WTC11 (cell line): Measurements from ENCODE around the gene TMEM266. TPM values are rescaled to one million over a fixed set of nuclear protein-coding genes. Genes with fewer than 3 reads are reported as not detected.

Experiments
- ATAC-seq: fragments of 200-7000 bp; cut with Tn5 transposase; 2 replicates; pipeline ENCODE4 v1.10.0; 2021; ENCODE audit warnings: mild to moderate bottlenecking, moderate library complexity
- CTCF ChIA-PET: fragments of 300-600 bp; sonication (Branson Sonifier 250); formaldehyde crosslinking; loops from one replicate; lab custom pipeline; 2021; ENCODE audit warnings: antibody characterized with exemption; lab: Charles Lee
- POLR2A ChIA-PET: fragments of 350-600 bp; sonication (Branson Sonifier 250); formaldehyde crosslinking; loops from one replicate; lab custom pipeline; 2021; ENCODE audit warnings: antibody characterized with exemption; lab: Charles Lee
- DNase-seq: peaks from one replicate; pipeline ENCODE4 v3.0.0; 2021; ENCODE audit warnings: low spot score
- H3K27ac Mint-ChIP-seq: 2 replicates; pipeline ENCODE4 v1.8.0; 2021; ENCODE audit warnings: mixed read lengths
- H3K27me3 Mint-ChIP-seq: 2 replicates; pipeline ENCODE4 v1.8.0; 2021; ENCODE audit warnings: low read depth, mild to moderate bottlenecking, moderate library complexity, mixed read lengths
- H3K36me3 Mint-ChIP-seq: 2 replicates; pipeline ENCODE4 v1.8.0; 2021; ENCODE audit warnings: mixed read lengths
- H3K4me1 Mint-ChIP-seq: 2 replicates; pipeline ENCODE4 v1.8.0; 2022; ENCODE audit warnings: mixed read lengths
- H3K4me3 Mint-ChIP-seq: 2 replicates; pipeline ENCODE4 v1.8.0; 2021; ENCODE audit warnings: mild to moderate bottlenecking, moderate library complexity, mixed read lengths
- H3K9me3 Mint-ChIP-seq: 2 replicates; pipeline ENCODE4 v1.8.0; 2021; ENCODE audit warnings: mixed read lengths
- E2F5 ChIP-seq: sonication (generic); formaldehyde crosslinking; IDR thresholded peaks from 2 replicates; pipeline ENCODE4 v1.8.1; 2022; ENCODE audit warnings: mild to moderate bottlenecking, moderate library complexity, missing genetic modification reagents
- FOXJ3 ChIP-seq: sonication (generic); formaldehyde crosslinking; IDR thresholded peaks from 2 replicates; pipeline ENCODE4 v1.9.0; 2021; ENCODE audit warnings: missing genetic modification reagents, mild to moderate bottlenecking, borderline replicate concordance
- GABPB1 ChIP-seq: sonication (generic); formaldehyde crosslinking; IDR thresholded peaks from 2 replicates; pipeline ENCODE4 v1.8.1; 2023; ENCODE audit warnings: mild to moderate bottlenecking, missing genetic modification reagents
- HMGXB4 ChIP-seq: sonication (generic); formaldehyde crosslinking; IDR thresholded peaks from 2 replicates; pipeline ENCODE4 v1.8.1; 2023; ENCODE audit warnings: mild to moderate bottlenecking, moderate library complexity, missing genetic modification reagents
- IRF1 ChIP-seq: sonication (generic); formaldehyde crosslinking; IDR thresholded peaks from 2 replicates; pipeline ENCODE4 v1.8.0; 2023; ENCODE audit warnings: missing genetic modification reagents
- JAZF1 ChIP-seq: fragments of 250-450 bp; sonication (Bioruptor Pico); IDR thresholded peaks from 2 replicates; pipeline ENCODE4 v1.9.0; 2021; ENCODE audit warnings: moderate library complexity, mild to moderate bottlenecking, inconsistent platforms
- MXD4 ChIP-seq: fragments of 250-450 bp; sonication (Bioruptor Pico); IDR thresholded peaks from 2 replicates; pipeline ENCODE4 v1.8.0; 2021; ENCODE audit warnings: mild to moderate bottlenecking, moderate library complexity, borderline replicate concordance
- NR1H2 ChIP-seq: sonication (generic); formaldehyde crosslinking; IDR thresholded peaks from 2 replicates; pipeline ENCODE4 v1.9.0; 2021; ENCODE audit warnings: mild to moderate bottlenecking, moderate library complexity, missing genetic modification reagents
- PRDM15 ChIP-seq: sonication (generic); formaldehyde crosslinking; IDR thresholded peaks from 2 replicates; pipeline ENCODE4 v1.8.0; 2022; ENCODE audit warnings: missing genetic modification reagents
- PREB ChIP-seq: sonication (generic); formaldehyde crosslinking; IDR thresholded peaks from 2 replicates; pipeline ENCODE4 v1.8.1; 2022; ENCODE audit warnings: mild to moderate bottlenecking, missing genetic modification reagents, moderate library complexity, borderline replicate concordance
- SMAD4 ChIP-seq: sonication (generic); formaldehyde crosslinking; IDR thresholded peaks from 2 replicates; pipeline ENCODE4 v1.8.0; 2022; ENCODE audit warnings: mild to moderate bottlenecking, missing genetic modification reagents
- TEAD1 ChIP-seq: sonication (generic); formaldehyde crosslinking; IDR thresholded peaks from 2 replicates; pipeline ENCODE4 v1.8.0; 2022; ENCODE audit warnings: mild to moderate bottlenecking, missing genetic modification reagents
- USF2 ChIP-seq: sonication (generic); formaldehyde crosslinking; IDR thresholded peaks from 2 replicates; pipeline ENCODE4 v1.8.1; 2023; ENCODE audit warnings: mild to moderate bottlenecking, missing genetic modification reagents, moderate library complexity
- ZBTB21 ChIP-seq: sonication (generic); formaldehyde crosslinking; IDR thresholded peaks from 2 replicates; pipeline ENCODE4 v1.8.1; 2023; ENCODE audit warnings: mild to moderate bottlenecking, missing genetic modification reagents, borderline replicate concordance
- ZMAT4 ChIP-seq: fragments of 250-450 bp; sonication (Bioruptor Pico); IDR thresholded peaks from 2 replicates; pipeline ENCODE4 v1.9.0; 2021; ENCODE audit warnings: mild to moderate bottlenecking
- ZNF281 ChIP-seq: sonication (generic); formaldehyde crosslinking; IDR thresholded peaks from 2 replicates; pipeline ENCODE4 v1.8.0; 2023; ENCODE audit warnings: mild to moderate bottlenecking, missing genetic modification reagents
- ZSCAN18 ChIP-seq: fragments of 250-450 bp; sonication (Bioruptor Pico); IDR thresholded peaks from 2 replicates; pipeline ENCODE4 v2.1.2; 2022; ENCODE audit warnings: mild to moderate bottlenecking, moderate library complexity
- total RNA-seq: library from RNA; stranded (reverse); gene quantifications from 3 replicates; pipeline ENCODE4 v1.2.3, GENCODE V29; 2021

TMEM266 gene
- total RNA-seq, 1 experiment from 2014 or later = 8.6 TPM

- no peak for TF ChIP-seq ZNF281 (CRISPR knock-in tag)
- no peak for TF ChIP-seq PRDM15
- TF ChIP-seq ZBTB21 (CRISPR knock-in tag) = no peak
Observed at GRCh38 chr15:76078285-76078877, 18.6 kb downstream of the TMEM266 start (continued).

- CTCF ChIA-PET = no interaction called here
- ATAC-seq = no peak
- Mint-ChIP-seq H3K9me3 (no peaks in the 10 kb centered on the region), H3K36me3 (no peaks in the 10 kb centered on the region)
- TF ChIP-seq IRF1 (CRISPR knock-in tag) (no peak), FOXJ3 (no peak), USF2 (CRISPR knock-in tag) (no peak), MXD4 (CRISPR knock-in tag) (no peak), TEAD1 (CRISPR knock-in tag) (no peak), JAZF1 (no peak)
- TF ChIP-seq, all 79 proteins: peak for 0
- Mint-ChIP-seq H3K4me1 (peaks cover 8% of the 10 kb centered on the region; the same call in 1 of the 2 replicates), H3K27me3 (no peaks in the 10 kb centered on the region), H3K4me3 (no peak overlapping the region), H3K27ac (no peak overlapping the region)
- POLR2A ChIA-PET = no interaction called here
- no peak for DNase-seq
Observed at GRCh38 chr15:76084256-76084655, 24.5 kb downstream of the TMEM266 start.

- H3K36me3 Mint-ChIP-seq = no peaks in the 10 kb centered on the region
- 0 out of 2 replicates have a peak, but pooled peaks cover 7% of the 10 kb centered on the region for H3K4me1 Mint-ChIP-seq
- H3K9me3 Mint-ChIP-seq = peaks cover 16% of the 10 kb centered on the region; the same call in 1 of the 2 replicates
- ATAC-seq = no peak; the same call in 1 of the 2 replicates
- H3K4me3 Mint-ChIP-seq = no peak overlapping the region
- no peak overlapping the region for H3K27ac Mint-ChIP-seq
- CTCF ChIA-PET = interaction anchor here (0.9 to 2.1 kb wide), 5 partner anchors 39 to 289 kb away, joined by 3 to 16 read pairs (median 6); partner anchors contain the start of gene TMEM266
- POLR2A ChIA-PET = no interaction called here
- no peaks in the 10 kb centered on the region for H3K27me3 Mint-ChIP-seq
- DNase-seq = no peak
- TF ChIP-seq PREB (CRISPR knock-in tag) (no peak), HMGXB4 (CRISPR knock-in tag) (no peak), ZBTB21 (CRISPR knock-in tag) (no peak), E2F5 (CRISPR knock-in tag) (no peak), SMAD4 (CRISPR knock-in tag) (no peak), GABPB1 (CRISPR knock-in tag) (no peak), JAZF1 (no peak), ZSCAN18 (no peak), NR1H2 (no peak), ZMAT4 (CRISPR knock-in tag) (no peak)
Observed at GRCh38 chr15:76098685-76099084, 38.9 kb downstream of the TMEM266 start.
